Measurements from ENCODE around the gene OTOGL.
A peak's percentile ranks its signal among the peaks of the same experiment; 100 is the strongest.
"Not testable (repeated sequence)": the region's sequence is repeated elsewhere in the genome, so short reads cannot be mapped to it uniquely, and the experiment has no call there.

OTOGL gene

GRCh38 chr12:80186727-80187217, 87.4 kb downstream of the OTOGL start:
- no peak for DNase-seq (ENCODE audit: low read depth in 2 of 3, low spot score in 2 of 3)

GRCh38 chr12:80187660-80188090, 88.3 kb downstream of the OTOGL start:
- peak in 1 of 3 experiments; percentile 6 for DNase-seq (ENCODE audit: low read depth in 2 of 3, low spot score in 2 of 3)

GRCh38 chr12:80188576-80188975, 89.2 kb downstream of the OTOGL start:
- DNase-seq (ENCODE audit: low read depth in 2 of 3, low spot score in 2 of 3): no peak

- no peak for DNase-seq (ENCODE audit: low read depth in 2 of 3, low spot score in 2 of 3)
Measured at GRCh38 chr12:80189241-80189640, 89.9 kb downstream of the OTOGL start.

- no peak for DNase-seq (ENCODE audit: low read depth in 2 of 3, low spot score in 2 of 3)
Measured at GRCh38 chr12:80190001-80190400, 90.7 kb downstream of the OTOGL start.

GRCh38 chr12:80192087-80192486, 92.8 kb downstream of the OTOGL start:
- no peak for DNase-seq (ENCODE audit: low read depth in 2 of 3, low spot score in 2 of 3)

GRCh38 chr12:80193865-80194264, 94.5 kb downstream of the OTOGL start:
- no peak for DNase-seq (ENCODE audit: low read depth in 2 of 3, low spot score in 2 of 3)

- DNase-seq (ENCODE audit: low read depth in 2 of 3, low spot score in 2 of 3): no peak
Measured at GRCh38 chr12:80195074-80195726, 95.9 kb downstream of the OTOGL start.

GRCh38 chr12:80195737-80196136, 96.4 kb downstream of the OTOGL start:
- no peak for DNase-seq (ENCODE audit: low read depth in 2 of 3, low spot score in 2 of 3)

GRCh38 chr12:80196419-80196818, 97.1 kb downstream of the OTOGL start:
- no peak for DNase-seq (ENCODE audit: low read depth in 2 of 3, low spot score in 2 of 3)

GRCh38 chr12:80198782-80199337, 99.5 kb downstream of the OTOGL start:
- DNase-seq (ENCODE audit: low read depth in 2 of 3, low spot score in 2 of 3): no peak

GRCh38 chr12:80199931-80200330, 100.6 kb downstream of the OTOGL start:
- no peak for DNase-seq (ENCODE audit: low read depth in 2 of 3, low spot score in 2 of 3)

GRCh38 chr12:80200414-80200813, 101.1 kb downstream of the OTOGL start:
- DNase-seq (ENCODE audit: low read depth in 2 of 3, low spot score in 2 of 3): no peak

GRCh38 chr12:80201908-80202307, 102.6 kb downstream of the OTOGL start:
- no peak for DNase-seq (ENCODE audit: low read depth in 2 of 3, low spot score in 2 of 3)

GRCh38 chr12:80205960-80206359, 106.6 kb downstream of the OTOGL start:
- no peak for DNase-seq (ENCODE audit: low read depth in 2 of 3, low spot score in 2 of 3)

GRCh38 chr12:80208071-80208470, 108.7 kb downstream of the OTOGL start:
- DNase-seq (ENCODE audit: low read depth in 2 of 3, low spot score in 2 of 3): no peak

- no peak for DNase-seq (ENCODE audit: low read depth in 2 of 3, low spot score in 2 of 3)
Measured at GRCh38 chr12:80211671-80212070, 112.3 kb downstream of the OTOGL start.

- DNase-seq (ENCODE audit: low read depth in 2 of 3, low spot score in 2 of 3): no peak
Measured at GRCh38 chr12:80212938-80213645, 113.8 kb downstream of the OTOGL start.

GRCh38 chr12:80213871-80214270, 114.5 kb downstream of the OTOGL start:
- no peak for DNase-seq (ENCODE audit: low read depth in 2 of 3, low spot score in 2 of 3)

GRCh38 chr12:80217011-80217535, 117.7 kb downstream of the OTOGL start:
- no peak for DNase-seq (ENCODE audit: low read depth in 2 of 3, low spot score in 2 of 3)

- DNase-seq (ENCODE audit: low read depth in 2 of 3, low spot score in 2 of 3): not testable (repeated sequence)
Measured at GRCh38 chr12:80218925-80219324, 119.6 kb downstream of the OTOGL start.

GRCh38 chr12:80219345-80219744, 120.0 kb downstream of the OTOGL start:
- DNase-seq (ENCODE audit: low read depth in 2 of 3, low spot score in 2 of 3): no peak
